HG03139 (cell line): Measurements from ENCODE around the gene SELENON.

Experiments
- ATAC-seq: cut with Tn5 transposase; IDR thresholded peaks from one replicate; pipeline ENCODE4 v1.9.1; 2021; ENCODE audit not compliant: unreplicated experiment

SELENON gene

DNA sequence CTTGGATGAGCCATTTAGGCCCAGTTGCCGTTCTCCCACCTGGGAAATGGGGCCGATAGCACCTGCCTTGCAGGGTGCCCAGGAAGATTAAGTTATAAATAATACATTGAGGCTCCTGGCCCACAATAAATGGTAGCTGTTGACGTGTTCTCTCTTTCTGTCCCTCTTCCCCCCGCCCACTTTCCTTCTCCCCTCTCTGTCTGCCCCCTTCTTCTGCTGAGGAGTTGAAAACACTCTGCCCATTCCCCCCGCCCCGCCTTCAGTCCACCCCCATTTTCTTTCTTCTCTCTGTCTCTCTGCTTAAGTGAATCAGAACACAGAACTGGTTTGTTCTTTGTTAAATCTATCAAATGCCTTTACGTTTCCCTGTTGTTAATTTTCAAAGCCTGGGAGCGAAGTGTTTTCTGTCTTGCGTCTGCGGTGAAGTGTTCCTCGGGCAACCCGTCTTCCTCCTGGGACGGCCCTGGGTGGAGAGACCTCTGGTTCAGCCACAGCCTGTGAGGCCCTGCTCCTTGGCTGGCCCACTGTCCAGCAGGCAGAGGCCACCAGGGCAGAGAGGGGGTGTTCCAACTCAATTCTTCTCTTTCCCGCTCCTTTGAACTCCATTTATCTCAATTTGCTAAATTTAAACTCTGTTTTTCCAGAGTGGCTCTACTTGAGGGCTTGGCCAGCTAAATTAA is 29.3 kb upstream of the SELENON start:
- ATAC-seq, result no peak

DNA sequence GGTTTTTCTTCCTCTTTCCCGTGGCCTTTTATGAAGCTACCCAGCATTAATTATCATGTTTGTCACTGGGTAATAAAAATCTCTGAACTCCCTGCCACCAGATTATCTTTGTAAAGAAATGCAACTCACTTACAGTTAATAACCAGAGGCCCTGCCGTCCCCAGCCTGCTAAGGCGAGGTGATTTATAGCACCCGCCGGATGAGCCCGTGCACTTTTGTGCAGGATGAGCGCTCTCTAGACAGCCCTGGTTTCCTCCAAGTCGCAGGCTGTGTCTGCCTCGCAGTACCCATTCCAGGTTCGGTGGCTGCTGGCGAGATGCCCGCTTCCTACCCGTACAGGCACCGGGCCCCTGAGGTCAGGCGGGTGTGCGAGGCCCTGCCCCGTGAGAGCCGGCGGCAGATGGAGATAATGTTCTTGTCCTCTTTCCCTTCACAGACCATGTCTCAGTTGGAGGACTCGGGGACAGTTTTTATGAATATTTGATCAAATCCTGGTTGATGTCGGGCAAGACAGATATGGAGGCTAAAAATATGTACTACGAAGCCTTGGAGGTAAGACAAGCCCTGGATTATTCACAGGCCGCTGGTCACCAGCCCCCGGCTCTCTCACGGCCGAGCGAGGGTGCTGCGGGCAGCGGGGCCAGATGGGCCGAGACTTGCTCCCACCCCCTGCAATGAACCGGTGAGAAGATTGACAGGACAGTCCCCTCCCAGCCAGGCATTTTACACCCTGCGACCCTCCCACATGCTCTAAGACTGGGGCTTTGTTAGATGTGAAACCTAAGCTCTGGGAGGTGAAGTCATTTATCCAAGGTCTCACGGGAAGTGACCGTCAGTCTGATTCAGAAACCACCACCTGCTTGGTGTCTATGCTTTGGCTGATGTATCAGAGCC is 28.5 kb upstream of the SELENON start:
- no peak for ATAC-seq

DNA sequence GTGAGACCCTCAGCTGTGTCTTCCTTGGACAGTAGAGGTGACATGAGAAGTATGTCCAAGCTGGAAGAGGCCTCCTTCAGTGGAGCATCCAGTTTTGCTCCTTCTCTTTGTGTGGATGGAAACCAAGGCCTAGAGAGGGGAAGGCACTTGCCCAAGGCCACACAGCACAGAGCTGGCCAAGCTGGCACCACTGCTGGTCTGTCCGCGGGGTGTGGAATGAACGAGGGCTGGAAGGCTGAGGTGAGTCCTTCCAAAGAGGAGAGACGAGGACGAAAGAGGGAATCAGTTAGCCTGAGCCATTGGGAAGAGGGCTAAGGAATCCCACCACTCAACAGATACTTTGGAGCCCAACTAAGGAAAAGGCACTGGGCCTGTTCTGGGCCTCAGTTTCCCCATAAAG is 27.8 kb upstream of the SELENON start:
- ATAC-seq, result no peak

DNA sequence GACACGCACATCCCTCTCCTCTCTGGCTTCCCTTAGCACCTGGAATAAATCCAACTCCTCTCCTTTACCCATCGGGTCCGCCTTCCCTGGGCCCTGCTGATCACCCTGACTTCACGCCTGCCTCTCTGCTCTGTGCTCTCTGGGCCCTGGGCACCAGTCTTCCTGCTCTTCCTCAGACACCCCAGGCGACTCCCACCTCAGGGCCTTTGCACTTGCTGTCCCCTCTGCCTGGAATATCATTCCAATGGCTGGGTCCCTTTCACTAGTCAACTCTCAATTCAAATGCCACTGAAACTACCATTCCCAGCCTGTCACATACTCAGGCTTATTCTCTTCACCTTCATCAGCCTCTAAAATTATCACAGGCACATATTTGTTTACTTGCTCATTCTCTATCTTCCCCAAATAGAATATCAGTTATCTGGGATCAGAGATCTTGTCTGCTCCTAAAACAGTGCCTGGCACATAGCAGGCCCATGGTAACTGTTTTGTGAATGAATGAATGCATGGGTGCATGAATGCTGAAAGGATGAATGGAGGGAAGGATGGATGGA is 27.2 kb upstream of the SELENON start:
- no peak for ATAC-seq

DNA sequence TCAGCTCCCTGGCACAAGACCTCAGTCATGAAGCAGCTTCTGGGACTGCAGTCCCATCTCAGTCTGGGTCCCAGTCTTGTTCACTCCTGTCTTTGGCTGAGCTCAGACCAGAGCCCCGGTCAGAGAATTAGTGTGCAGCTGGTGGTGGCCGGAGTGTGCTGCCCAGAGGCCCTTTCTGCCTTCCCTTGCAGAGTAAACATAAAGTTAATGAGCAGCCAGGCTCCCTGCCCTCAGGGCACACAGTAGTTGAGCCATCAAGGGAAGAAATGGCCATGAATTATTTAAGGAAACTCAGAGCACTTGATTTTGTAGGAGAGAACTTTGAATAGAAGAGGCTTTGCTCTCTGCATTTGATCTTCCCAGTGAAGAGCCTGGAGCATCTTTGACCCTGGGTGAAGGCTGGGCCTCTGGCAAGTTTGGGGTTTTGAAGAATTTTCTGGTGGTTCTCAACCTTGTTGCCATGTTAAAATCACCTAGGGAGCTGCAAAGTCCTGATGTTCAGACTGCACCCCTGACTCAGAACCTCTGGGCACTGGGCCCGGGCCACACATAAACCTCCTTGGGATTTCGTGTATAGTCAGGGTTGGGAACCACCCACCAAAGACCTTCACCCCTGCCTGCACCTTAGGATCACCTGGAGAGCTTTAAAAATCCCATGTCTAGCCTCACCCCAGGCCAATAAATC is 26.4 kb upstream of the SELENON start:
- no peak for ATAC-seq

DNA sequence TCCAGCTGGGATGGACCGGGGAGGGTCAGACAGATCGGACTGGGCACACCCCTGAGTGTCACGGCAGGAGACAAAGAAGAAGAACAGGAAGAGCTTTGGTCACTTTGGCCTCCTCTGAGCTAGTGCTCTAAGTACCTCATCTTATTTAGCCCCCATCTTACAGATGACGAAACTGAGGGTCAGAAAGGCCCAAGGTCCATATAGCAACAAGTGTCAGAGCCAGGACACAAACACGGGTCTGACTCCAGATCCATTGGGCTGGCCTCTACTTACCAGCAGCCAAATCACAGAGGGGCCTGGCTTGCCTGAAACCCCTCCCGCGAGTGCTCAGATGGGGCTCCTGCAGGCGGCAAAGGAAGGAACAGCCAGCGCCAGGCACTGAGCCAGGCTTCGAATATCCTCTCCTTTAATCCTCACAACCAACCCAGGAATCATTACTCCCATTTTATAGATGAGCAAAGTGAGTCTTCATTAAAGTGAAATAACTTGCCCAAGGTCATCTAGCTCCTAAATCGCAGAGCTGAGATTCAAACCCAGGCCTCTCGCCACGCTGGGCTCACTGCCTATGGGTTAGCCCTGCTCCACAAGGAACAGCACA is 25.7 kb upstream of the SELENON start:
- ATAC-seq, result no peak

DNA sequence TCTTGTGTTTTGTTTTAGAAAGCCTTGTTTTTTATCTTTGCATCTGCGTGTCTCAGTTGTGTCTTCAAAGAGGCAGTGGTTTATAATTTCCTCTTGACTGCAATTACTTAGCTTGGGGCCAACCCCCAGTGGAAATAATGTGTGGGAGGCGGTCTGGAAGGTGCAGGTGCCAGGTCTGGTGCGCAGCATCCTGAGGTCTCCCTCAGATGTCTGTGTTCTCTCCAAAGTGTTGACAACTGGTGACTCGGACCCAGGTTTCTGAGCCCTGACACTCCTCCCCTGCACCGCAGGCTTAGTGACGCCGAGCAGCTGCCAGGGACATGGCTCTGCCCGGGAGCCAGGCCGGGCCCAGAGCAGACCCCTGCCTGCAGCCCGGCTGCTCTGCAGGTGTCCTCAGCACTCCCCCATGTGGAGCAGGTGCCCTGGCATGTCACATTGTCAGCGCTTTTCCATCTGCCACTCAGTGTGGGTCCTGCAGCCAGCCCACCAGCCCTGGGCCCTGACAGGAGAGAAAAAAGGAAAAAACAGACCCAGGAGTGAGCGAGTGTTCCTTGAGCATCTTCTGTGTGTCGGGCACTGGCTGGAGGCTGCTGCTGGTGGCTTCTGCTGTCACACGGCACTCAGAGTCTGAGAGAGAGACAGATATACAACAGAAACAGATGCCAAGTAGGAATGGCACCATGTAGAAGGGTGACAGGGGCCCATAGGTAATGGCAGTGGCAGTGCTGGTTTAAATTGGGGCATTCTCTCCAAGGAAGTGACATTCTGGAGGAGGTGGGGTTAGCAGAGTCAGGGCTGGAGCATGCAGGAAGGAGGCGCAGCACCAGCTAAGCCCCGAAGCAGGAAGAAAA is 24.8 kb upstream of the SELENON start:
- ATAC-seq, result no peak

DNA sequence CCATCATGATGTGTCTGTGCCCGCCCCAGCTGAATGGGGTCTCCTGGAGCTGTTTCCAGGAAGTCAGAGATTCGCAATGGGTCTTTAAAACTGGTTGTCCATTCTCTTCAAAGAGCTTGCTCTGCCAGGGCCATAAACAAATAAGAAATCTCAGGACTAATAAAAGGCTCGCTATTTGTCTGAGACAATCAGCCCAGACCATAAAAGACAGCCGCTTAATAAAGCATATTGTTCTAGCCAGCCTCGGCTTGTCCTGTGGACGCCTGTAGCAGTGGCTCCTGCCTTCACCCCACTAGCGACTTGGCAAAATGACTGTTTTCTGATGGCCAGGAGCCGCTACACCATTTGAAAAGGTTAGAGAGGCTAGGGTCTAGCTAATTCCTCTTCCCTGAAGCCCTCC is 20.6 kb upstream of the SELENON start:
- ATAC-seq, result no peak

DNA sequence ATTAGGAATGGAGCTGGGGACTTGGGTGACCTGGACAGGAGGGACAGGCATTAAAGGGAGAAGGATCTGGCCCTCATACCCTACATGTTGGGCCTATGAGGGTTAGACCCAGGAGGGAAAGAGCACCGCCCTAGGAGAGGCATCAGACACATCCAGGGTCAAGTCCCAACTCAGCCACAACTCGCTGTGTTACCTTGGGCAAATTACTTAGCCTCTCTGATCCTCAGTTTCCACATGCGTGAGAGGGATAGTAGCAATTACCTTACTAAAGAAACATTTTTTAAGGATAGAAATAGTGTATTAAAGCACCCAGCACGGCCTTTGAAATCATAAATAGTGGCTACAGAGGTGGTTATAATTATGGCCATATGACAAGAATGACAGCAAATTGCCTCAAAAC is 20.1 kb upstream of the SELENON start:
- no peak for ATAC-seq

DNA sequence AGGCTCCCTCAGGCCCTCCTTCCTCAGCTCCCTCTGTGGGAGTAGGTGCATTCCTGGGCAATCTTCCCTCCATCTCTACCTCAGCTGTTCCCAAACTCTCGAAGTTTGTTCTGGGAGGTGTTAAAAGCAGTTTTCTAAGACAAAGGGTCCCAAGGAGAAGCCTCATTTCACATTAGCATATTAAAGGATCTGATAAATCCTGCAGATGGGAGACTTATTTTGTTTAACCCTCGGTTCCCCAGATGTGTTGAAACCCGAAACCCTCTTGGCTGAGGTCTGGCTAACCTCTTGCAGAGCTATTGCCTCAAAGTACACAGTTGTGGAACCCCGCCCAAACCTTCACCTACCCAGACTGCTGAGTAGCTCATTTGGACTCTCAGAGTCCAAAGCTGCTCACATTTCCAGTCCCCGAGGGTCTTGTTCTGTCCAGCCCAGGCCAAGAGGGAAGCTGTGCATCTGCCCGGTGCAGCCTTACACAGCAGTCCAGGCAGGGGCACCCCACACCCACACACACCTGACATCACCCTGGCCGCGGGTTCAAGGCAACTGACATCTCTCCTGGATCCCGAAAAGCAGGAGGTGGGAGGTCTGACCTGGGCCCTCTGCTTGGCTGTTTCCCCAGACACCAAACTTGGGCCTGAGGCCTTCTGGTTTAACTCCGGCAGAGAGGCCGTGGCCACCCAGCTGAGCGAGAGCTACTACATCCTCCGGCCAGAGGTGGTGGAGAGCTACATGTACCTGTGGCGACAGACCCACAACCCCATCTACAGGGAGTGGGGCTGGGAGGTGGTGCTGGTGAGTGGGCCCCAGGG is 19.5 kb upstream of the SELENON start:
- no peak for ATAC-seq

DNA sequence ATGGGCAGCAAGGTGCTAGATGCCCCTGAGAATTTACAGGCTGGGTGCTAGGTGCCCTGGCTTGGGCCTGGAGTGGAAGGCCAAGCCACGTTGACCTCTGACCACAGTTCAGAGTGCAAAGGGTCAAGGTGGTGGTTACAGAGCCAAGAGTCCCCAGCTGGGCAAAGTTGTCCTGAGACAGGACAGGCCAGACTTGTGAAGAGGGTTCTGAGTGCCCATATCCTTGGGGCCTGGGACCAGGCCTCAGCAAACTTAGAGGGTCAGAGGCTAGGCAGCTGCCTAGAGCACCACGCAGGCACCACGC is 18.9 kb upstream of the SELENON start:
- no peak for ATAC-seq

DNA sequence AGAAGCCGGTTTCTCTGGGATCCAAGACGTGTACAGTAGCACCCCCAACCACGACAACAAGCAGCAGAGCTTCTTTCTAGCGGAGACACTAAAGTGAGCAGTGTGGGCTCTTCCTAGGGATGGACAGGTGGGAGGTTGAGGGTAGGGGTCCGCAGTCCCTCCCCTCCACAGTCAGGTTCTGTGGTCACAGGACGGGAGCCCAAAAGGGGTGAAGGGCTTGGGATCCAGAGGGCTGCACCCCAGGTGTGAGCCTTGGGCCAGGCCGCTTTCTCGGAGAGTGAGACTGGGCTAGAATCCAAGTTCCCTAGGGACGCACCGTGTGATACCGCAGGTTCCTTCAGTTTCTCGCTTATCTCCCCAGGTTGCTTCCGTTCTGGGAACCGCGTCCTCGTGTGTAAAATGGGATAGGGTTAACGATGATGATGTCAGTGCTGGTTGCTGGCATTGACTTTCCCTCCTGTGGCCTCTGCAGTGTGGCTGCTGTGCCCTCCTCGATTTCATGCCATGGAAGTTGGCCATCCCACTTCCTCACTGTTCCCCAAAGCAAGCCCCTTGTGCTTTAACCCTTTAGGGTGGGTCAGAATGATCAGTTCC is 17.3 kb upstream of the SELENON start:
- ATAC-seq, result no peak

DNA sequence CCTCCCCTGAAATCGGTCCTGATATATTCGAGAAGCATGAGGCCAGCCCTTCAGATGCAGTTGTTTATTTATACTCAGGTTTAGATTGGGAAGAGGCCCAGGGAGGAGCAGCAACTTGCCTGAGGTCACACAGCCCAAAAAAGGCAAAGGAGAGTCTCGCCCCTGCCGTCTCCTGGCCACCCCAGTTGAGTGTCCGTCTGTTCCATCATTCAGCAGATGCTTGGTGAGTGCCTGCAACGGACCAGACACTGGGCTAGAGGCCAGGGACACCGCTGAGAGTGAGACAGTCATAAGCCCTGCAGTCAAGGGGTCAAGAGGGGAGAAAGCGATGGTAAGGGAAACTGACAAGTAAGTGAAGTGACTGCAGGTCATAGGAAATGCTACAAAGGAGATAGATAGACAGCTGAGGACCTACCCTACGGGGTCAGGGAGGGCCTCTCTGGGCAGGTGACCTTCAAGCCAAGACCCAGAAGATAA is 15.4 kb upstream of the SELENON start:
- ATAC-seq, result no peak

DNA sequence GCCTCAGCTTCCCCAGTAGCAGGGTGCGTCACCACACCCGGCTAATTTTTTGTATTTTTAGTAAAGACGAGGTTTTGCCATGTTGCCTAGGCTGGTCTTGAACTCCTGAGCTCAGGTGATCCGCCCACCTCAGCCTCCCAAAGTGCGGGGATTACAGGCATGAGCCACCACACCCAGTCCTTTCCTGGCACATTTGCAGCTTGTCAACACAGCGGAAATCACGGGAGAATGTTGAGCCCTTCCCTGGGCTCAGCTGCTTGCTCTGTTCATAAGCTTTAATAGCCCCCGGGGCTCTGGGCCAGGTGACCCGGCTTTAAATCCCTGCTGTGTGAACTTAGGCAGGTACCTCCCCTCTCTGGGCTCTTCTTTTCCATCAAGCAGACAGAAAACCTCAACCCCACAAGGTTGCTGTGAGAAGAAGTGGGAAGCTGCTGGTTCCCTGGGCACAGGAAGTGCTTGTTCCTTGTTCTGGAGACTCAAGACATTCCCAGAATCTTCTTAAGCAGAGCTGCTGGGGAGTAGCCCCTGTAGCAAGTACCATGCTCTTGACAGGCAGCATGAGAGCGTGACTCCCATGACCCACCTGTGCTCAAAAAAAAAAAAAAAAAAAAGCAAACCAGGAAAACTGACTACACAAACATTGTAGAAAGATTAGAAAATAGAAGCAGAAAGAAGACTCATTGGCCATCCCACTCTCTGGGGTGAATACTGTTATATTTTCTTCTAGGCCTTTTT is 14.5 kb upstream of the SELENON start:
- ATAC-seq, result no peak

DNA sequence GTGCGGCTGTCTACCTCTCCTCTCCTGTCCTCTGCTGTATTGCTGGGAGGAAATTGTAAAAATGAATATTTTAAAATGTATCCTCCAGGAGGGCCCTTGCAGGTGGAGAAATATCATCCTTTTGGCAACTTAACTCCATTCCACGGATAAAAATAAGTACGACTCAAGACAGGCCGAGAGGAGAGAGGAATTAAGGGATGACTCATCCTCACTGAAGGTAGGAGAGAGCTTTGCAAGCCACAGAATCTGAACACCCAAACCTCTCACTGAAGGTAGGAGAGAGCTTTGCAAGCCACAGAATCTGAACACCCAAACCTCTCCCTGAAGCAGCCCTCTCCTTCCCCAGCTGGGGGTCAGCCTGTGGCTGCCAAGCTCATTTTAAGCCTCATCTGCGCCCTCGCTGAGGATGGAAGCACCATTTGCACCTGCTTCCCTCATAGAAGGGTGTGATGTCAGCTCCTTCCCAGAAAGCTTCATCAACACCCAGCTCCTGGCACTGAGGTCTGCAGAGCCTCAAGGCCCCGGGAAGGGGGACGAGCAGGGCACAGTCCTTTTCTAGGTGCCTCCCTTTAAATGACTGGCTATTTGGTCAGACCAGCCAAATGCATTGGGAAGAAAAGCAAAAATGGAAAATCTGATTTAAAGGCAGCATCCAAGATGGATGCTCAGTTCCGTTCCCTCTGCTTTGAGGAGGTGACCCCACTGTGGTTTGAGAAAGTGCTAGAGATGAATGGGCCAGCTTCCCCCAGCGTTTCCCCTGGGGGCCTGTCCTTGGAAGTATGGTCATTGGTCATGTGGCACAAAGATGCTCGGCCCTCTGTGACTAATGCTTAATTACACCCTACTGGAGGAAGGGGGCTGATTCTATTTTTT is 12.9 kb upstream of the SELENON start:
- ATAC-seq, result no peak

DNA sequence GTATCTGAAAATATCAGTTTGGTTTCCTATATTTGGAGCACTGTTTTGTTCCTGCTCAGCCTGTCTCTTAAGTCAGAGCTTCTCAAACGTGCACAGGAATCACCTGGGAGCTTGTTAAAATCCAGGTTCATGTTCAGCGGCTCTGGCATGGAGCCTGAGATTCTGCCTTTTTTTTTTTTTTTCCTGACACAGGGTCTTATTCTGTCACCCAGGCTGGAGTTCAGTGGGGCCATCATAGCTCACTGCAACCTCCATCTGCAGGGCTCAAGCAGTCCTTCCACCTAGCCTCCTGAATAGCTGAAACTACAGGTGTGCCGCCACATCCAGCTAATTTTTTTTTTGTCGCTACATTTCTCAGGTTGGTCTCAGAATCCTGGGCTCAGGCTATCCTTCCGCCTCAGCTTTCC is 12.2 kb upstream of the SELENON start:
- no peak for ATAC-seq

DNA sequence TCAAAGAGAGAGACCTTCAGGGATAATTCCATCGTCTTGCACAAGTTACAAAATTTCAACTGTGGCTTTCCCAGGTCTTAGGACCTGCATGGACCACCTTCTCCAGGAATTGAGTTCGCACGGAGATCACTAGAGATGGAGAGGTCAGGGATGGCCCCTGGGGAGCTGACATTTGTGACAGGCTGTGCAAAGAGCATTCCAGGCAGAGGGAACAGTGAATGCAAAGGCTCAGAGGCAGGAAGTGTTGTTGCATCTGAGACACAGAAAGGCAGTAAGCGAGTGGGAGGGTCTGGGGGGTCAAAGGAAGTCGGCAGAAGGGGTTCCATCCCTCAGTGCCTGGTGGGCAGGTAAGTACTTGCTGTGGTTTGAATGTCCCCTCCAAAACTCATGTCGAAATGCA is 9.5 kb upstream of the SELENON start:
- ATAC-seq, result no peak

DNA sequence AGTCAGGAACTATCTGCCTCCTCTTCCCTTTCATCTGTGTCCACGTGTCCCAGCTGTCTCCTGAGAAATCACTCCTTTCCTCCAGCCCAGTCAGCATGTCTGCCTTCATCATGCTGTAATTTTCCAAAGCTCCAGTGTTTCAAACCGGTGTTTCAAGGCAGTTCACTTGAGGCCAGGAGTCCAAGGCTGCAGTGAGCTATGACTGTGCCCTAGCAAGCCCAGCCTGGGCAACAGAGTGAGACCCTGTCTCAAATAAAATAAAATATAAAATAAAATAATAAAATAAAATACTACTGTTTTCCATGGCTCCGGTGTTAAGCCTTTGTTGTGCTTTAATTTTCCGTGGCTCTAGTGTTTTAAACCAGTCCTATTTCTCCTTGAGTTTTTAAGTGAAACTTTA is 7.9 kb upstream of the SELENON start:
- ATAC-seq, result no peak
